HG02938 (cell line): Measurements from ENCODE around the gene NR3C2.
"Not testable (repeated sequence)": the region's sequence is repeated elsewhere in the genome, so short reads cannot be mapped to it uniquely, and the experiment has no call there.

Experiments used
- ATAC-seq: cut with Tn5 transposase; IDR thresholded peaks from one replicate; pipeline ENCODE4 v1.9.1; 2021; ENCODE audit warnings: mild to moderate bottlenecking, moderate library complexity; ENCODE audit not compliant: unreplicated experiment

NR3C2 gene

DNA sequence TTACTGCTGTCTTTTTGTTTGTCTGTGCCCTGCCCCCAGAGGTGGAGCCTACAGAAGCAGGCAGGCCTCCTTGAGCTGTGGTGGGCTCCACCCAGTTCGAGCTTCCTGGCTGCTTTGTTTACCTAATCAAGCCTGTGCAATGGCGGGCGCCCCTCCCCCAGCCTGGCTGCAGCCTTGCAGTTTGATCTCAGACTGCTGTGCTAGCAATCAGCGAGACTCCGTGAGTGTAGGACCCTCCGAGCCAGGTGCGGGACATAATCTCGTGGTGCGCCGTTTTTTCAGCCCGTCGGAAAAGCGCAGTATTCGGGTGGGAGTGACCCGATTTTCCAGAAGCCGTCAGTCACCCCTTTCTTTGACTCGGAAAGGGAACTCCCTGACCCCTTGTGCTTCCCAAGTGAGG lies 118.9 kb downstream of the NR3C2 start:
- ATAC-seq = not testable (repeated sequence)

DNA sequence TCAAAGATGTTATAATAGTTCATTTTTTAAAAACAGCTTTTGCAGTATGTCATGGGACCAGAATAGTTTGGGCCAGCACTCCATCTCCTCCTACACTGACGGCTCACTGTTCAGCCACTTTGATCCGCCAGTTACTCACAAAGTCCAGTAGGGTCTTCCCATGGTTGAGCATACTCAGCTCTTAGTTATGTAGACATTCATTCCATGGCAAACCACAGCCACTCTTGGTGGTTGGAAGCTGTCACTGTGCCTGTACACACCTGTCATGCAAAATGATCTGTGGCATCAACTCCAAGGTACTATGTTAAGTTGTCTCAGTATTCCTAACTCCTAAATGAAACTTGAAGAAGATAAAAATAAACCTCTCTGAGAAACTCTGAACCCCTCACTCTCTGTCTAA lies 127.2 kb downstream of the NR3C2 start:
- no peak for ATAC-seq

DNA sequence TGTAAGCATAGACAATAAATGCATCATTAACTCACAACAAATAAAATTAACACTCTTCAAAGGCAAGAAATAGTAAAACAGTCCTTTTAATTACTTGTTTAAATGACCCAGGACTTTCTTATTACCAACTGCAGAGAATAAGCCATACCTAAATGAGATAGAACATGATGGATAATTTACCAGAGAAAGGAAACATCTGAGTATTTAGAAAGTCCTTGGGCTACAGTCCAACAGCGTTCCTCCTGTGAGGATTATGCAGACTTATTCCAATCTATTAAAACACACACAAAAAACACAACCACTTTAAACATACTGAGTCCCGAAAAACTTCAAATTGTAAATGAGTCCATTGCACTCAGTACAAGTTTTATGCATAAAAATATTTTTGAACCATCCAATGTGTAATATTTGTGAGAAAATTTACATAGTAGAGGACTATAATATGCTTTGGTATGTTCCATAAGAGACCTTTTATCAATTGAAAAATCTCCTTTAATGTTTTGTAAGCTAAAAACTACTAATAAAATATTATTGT lies 129.2 kb downstream of the NR3C2 start:
- no peak for ATAC-seq

DNA sequence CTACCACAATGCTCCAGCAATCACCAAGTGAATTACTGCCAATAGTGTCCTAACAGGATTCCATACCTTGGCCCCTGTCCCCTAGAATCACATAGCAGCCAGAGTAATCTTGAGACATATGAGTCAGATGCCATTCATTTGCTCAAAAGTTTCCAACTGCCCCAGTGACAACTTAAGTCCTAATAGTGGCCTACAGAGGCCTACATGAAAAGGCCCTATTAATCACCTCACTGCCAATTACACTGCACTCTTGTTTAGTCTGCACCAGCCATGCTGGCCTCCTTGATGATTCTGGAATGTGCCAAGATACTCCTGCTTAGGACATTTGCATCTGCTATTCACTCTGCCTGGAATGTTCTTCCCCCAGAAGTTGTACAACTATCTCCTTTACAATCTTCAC lies 130.7 kb downstream of the NR3C2 start:
- no peak for ATAC-seq

DNA sequence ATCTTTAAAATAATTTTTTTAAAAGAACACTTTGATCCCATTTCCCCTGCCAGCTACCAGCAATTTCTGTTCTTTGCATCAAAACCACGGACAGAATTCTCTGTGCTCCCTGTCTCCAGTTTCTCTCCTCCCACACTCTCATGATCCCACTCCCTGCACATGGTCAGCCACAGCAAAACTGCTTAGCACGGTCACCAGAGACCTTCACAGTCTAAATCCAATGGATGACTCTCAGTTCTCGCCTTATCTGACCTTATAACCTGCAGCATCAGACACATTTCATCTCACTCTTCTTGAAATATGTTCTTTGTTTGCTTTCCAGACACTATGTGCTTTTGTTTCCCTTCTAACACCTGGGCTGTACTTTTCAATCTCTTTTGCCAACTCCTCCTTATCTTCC lies 131.5 kb downstream of the NR3C2 start:
- ATAC-seq = no peak

DNA sequence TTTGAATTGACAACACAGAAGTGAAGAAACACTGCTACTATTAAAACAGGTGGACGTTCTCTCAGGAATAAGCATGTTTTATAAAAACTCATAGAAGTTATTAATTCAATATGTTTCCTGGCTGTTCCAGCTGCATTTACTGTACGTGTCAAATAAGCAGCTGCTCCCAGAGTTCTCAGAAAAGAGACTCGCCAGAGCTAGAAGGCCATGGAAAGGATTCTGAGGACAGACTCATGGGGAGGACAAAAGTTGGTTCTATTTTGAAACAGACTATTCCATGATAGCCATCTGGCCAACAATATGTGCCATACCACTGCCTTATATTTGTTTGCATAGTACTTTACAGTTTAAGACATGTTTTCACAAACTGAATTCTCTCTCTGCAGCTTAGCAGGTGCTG lies 136.5 kb downstream of the NR3C2 start:
- no peak for ATAC-seq

DNA sequence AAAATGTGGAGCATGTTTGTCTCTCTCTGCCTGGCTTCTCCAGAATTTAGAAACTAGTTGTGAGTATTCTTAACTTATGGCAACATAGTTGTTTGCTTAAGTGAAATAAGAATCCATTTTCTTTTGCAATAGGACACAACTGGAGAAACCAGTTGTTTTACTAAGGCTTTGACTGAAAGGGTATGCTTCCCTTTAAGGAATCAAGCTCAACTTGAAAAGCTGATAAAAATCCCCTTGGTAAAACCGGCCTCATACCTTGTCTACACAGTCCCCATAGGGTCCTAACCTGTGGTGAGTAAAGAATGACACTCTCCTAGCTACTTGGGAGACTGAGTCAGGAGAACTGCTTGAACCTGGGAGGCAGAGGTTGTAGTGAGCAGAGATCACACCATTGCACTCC lies 139.8 kb downstream of the NR3C2 start:
- no peak for ATAC-seq

DNA sequence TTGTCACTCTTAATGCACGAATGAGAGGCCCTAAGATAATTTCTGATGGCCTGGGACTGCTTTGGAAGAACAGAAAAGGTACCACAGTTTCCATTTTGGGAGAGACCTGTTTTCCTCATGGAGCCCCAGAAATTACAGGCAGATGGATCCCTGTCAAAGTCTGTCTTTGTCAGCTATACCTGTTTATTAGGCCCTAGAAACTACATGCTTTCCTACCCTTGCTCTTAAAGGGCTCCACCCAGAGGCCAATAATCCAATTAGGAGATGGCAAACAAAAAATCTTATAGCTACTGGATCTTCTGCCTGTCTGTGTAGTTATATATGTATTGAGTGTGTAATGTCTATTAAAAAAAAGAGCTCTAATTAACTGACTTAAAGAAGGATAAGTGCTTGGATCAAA lies 141.3 kb downstream of the NR3C2 start:
- ATAC-seq = no peak

DNA sequence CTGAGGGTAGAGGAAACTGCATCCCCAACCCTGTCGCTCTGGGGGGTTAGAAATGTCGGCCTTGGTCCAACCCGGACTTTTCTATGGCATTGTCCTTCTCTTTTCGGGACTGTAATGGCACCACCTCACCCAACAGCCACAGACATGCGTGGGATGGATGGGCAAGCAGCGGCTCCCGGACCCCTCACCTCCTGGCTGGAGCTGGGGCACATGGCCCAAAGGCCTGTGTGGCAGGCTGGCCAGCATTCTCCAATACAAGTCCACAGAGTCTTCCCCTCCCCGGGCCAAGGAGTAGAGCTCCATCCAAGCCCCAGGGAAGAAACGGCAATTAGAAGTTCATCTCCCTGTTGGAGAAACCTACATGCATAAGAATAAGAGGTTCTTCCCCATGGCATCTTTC lies 142.9 kb downstream of the NR3C2 start:
- ATAC-seq = no peak

DNA sequence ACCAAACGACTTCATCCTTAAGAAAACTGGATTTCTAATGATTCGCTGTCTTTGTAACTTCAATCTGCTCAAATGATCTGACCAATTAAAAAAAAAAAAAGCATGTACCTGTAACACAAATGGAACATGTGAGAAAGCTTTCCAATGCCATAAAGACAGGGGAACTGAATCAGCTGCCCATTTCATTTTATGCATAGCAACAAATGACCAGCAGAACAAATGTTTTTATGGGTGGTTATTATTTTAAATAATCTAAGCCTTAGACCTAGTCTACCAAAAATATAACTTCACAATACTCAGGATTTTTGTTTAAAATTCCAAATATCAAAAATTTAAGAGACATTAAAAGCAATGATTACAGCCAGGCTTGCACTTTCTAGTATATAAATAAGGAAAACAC lies 145.7 kb downstream of the NR3C2 start:
- no peak for ATAC-seq

DNA sequence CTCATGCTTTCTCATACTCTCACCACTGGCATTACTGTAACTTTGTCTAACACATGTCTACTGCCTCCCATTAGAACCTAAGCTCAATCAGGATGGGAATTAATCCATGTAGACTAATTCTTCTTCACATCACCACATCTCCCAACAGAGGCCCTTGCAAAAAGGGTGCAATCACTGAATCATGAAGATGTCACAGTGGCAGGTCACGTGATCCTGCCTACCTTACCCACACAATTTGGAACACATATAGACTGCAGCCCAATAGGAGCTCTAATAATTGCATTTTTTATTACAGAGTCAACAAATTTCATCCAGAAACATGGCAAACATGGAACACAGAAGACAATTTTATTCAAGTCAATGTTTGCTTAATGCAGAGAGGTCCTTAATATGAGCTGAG lies 146.6 kb downstream of the NR3C2 start:
- no peak for ATAC-seq

DNA sequence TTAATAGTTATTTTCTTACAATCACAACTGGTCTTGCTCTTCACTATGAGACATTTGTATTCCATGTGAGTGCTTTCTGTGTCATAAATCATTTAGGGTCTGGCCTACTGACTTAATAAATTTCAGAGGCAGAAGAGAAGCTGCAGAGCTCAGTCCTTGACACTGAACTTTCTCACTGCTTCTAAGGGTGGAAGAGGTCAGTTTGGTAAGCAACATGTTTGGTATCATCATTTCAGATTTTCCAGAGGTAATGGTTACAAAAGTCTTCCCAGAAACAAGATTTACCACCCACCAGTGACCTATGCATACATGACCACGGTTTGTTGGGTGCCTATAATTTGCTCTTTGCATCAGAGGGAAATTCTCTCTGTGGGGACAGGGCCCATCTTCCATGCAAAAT lies 148.6 kb downstream of the NR3C2 start:
- no peak for ATAC-seq

DNA sequence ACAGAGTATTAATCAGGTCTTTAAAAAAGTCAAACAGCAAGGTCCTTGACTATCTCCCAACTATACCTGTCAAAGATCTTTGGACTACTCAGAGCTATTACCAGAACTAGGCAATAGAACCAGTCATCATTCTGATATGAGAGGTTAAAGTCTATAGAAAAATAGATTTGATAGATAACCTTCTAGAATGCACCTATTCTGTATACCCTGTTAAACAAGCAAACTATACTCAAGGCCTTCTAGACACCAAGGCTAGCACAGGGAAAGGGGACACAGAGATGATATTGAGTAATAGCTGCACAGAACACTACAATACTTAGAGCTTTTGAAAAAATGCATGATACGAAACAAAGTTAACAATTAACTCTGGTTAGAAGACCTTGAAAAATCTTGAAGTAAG lies 149.5 kb downstream of the NR3C2 start:
- no peak for ATAC-seq

DNA sequence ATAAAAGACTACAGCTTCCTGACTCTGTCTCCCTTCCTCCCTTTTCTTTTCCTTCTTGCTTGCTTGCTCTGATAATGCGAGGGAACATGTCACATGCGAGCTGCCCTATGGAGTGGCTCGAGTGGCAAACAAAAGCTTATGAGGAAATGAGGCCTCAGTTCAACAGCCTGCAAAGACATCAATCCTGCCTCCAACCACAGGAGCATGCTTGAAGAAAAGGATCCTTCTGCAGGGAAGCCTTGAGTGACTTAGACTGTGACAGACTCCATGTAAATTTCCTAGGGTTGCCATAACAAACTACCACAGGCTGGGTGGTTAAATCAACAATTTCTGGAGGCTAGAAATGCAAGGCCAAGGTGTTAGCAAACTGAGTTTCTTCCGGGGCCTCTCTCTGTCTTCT lies 152.5 kb downstream of the NR3C2 start:
- no peak for ATAC-seq

DNA sequence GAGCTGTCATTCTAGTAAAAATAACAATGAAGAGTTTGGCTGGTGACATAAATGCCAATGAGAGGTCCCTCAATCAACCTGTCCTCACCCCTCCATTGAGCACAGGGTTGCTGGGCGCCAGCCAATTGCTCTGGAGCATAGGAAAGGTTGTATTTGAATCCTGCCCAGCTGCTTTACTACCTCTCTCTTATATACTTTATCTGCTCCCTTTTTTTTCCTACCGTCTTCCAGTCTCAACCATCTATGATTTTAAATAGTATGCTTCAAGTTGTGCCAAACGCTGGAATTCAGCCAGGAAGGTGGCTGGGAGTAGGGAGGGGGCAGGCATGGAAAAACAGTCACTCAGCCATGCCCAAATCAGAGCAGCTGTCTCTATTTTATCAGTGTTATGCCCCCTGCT lies 153.8 kb downstream of the NR3C2 start:
- ATAC-seq = no peak

DNA sequence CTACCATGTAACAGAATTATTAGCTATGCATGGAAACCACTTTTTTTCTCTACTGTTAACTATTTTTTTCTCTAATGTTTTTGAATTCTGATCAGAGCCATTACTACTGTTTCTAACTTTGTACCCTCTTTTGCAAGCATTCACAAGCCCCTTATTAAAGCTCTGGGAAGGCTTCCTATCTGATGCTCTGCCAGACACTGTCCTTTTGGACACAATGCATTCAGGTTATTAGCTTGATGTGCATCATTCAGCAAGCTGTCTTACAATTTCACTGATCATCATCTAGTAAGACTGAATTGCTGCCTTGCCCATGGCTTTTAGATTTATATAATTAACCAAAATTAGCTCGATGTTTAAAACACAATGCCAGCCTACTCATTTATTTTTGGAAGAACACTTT lies 155.1 kb downstream of the NR3C2 start:
- no peak for ATAC-seq

DNA sequence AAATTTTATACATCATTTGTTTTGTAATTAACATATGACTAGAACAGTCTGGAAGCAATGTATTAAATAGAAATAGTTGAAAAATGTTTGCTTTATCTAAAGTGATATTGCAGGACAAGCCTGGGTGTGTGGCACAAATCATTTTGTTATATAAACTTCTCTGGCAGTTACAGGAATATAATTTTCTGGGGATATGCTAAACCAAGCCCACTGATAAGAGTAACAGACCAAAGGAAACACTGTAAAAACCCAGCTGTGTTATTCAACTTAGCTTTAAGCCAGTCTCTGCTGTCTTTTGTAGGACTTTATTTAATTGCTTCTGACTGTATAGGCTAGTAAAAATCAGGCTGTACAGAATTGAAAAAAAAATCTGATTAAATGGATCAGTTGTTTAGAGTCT lies 156.2 kb downstream of the NR3C2 start:
- ATAC-seq = no peak

DNA sequence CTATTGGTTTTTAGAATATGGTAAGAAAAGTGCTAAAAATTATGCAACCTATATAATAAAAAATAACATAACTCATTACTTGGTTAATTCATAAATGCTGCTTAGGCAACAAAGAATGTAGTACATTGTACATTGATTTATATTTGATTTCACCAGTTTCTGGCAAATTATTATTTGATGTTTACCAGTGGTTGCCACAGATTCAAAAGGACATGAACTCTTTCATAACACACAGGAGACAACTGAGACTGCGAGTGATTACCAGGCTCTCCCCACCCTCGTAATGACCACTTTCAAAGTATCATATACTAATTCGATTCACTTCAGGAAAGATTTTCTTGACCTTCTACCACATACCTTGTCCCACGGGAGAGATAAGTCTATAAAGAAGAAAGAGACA lies 158.5 kb downstream of the NR3C2 start:
- no peak for ATAC-seq

DNA sequence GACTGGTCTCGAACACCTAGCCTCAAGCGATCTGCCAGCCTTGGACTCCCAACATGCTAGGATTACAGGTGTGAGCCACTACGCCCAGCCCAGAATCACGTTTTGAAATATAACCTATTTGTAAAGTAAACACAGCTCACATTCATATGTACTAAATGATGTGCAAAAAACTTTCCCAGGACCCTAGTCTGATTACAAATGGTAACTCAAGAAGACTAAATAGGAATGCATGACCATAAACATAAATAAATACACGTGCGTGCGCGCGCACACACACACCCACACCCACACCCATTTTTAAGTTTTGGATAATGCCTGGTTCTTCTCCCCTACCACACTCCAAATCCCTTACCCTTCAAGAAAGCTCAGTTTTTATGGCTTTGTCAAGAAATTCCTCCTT lies 163.9 kb downstream of the NR3C2 start:
- ATAC-seq = no peak

DNA sequence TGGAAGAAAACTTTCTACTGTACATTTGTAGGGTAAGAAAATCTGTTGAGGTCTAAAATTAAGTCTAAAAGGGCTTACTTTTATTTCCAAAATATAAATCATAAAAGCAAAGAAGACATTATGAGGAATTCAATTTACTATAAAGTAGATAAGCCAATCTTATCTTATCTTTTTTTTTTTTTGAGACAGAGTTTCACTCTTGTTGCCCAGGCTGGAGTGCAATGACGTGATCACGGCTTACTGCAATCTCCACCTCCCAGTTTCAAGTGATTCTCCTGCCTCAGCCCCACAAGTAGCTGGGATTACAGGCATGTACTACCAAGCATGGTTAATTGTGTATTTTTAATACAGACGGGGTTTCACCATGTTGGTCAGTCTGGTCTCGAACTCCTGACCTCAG lies 166.9 kb downstream of the NR3C2 start:
- ATAC-seq = no peak

DNA sequence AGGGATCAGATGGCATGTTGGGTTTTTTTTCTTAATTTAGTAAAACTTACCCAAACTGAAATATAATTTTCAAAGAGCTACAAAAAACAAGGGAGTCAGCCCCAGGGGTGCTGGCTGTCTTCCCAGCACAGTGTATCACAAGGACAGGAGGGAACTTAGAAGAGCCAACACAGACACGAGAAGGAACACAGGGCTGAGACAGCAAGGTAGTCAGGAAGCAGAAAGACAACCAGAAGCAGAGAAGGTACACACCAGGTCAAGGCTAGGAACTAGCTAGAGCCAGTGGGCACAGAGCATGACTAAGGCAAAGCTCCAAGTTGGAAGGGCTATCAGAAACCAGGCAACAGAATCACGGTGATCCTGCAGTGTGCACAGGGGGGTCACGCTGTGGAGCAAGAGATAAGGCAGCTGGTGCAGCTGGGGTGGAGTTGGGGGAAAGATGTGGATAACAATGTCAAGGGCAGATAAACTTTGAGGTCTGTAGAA lies 168.7 kb downstream of the NR3C2 start:
- no peak for ATAC-seq

DNA sequence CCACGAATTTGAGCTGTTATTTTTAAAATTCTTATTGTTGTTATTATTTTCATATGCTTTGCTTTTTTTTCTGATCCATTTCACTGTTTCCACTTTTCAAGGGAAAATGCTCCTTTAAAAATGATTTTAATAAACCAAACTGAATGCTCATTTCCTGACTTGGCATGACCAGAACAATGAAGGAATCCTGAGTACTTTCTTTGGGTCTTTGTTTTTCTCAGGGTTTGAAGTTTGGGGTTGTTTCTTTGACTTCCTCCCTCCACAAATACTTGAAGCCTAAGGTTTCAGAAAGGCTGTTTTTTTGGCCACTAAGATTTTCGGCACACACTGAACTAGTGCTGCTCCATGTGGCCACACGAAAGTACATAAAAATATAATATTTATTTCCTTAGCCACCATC lies 171.0 kb downstream of the NR3C2 start:
- no peak for ATAC-seq

DNA sequence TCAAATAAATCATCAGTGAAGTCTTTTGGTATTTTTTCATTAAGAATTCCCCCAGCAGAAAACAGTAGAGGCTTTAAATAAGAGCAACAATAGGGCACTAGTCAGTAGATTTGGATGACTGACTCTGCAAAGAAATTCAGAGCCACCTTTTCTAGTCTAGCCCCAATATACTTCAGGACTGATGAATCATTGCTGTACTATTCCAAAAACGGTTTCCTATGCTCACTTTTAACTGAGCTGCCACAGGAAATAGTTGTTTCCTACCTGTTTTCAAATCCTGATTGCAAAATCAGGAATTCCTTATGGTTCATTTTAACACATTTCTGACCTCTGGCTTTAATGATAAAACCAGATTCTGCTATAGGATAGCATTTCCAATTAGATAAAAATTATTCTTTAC lies 171.6 kb downstream of the NR3C2 start:
- no peak for ATAC-seq

DNA sequence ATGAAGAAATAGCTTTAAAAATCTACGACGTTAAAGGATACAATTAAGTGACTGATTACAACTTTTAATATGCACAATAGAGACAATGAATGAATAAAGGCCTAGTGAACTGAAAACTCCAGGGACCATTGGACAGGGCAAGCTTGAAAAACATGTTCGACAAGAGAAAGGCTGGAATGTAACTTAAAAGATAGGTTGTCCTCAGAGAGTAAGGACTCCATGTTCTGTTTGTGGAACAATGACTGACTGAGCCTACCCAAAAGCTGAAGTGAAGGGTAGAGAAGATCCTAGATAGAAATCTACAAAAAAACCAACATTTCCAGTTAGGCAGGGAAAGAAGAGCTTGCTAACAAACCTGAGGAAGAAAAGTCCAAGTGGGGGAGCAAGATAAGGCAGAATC lies 173.4 kb downstream of the NR3C2 start:
- ATAC-seq = no peak
